SJSA1 (cell line): ENCODE measurements around the gene CFD. TPM values are rescaled to one million over a fixed set of nuclear protein-coding genes. Genes with fewer than 3 reads are reported as not detected.
A peak's percentile ranks its signal among the peaks of the same experiment; 100 is the strongest.

Source experiments
- DNase-seq, 2 experiments: peaks; one replicate each; pipeline ENCODE4 v3.0.0-alpha.2; 2015 to 2020; ENCODE audit warnings: low spot score in 2 of 2, low read depth in 1 of 2
- H3K27ac ChIP-seq: fragments of 250-450 bp; sonication (Bioruptor Pico); 2 replicates; pipeline ENCODE4 v1.5.1; 2020; ENCODE audit warnings: mild to moderate bottlenecking, moderate library complexity
- H3K27me3 ChIP-seq: fragments of 250-450 bp; sonication (Bioruptor Pico); replicated peaks from 2 replicates; pipeline ENCODE4 v1.5.1; 2020; ENCODE audit warnings: mild to moderate bottlenecking, moderate library complexity
- H3K36me3 ChIP-seq: fragments of 250-450 bp; sonication (Bioruptor Pico); 2 replicates; pipeline ENCODE4 v1.5.1; 2020; ENCODE audit warnings: mild to moderate bottlenecking
- H3K4me1 ChIP-seq: fragments of 250-450 bp; sonication (Bioruptor Pico); replicated peaks from 2 replicates; pipeline ENCODE4 v1.6.1; 2021; ENCODE audit warnings: mild to moderate bottlenecking
- H3K4me3 ChIP-seq: fragments of 250-450 bp; sonication (Bioruptor Pico); 2 replicates; pipeline ENCODE4 v1.5.1; 2020; ENCODE audit warnings: mild to moderate bottlenecking
- H3K9me3 ChIP-seq: fragments of 250-450 bp; sonication (Bioruptor Pico); replicated peaks from 2 replicates; pipeline ENCODE4 v1.5.1; 2020; ENCODE audit warnings: mild to moderate bottlenecking
- total RNA-seq: library from RNA; depleted of rRNA; stranded (reverse); fragments of >200 nt; shearing (Covaris generic); gene quantifications from 2 replicates; pipeline ENCODE4 v1.2.3, GENCODE V29; 2014; rRNA removed

The CFD gene
- total RNA-seq, 1 experiment from 2014 or later: 3.3 TPM

DNA sequence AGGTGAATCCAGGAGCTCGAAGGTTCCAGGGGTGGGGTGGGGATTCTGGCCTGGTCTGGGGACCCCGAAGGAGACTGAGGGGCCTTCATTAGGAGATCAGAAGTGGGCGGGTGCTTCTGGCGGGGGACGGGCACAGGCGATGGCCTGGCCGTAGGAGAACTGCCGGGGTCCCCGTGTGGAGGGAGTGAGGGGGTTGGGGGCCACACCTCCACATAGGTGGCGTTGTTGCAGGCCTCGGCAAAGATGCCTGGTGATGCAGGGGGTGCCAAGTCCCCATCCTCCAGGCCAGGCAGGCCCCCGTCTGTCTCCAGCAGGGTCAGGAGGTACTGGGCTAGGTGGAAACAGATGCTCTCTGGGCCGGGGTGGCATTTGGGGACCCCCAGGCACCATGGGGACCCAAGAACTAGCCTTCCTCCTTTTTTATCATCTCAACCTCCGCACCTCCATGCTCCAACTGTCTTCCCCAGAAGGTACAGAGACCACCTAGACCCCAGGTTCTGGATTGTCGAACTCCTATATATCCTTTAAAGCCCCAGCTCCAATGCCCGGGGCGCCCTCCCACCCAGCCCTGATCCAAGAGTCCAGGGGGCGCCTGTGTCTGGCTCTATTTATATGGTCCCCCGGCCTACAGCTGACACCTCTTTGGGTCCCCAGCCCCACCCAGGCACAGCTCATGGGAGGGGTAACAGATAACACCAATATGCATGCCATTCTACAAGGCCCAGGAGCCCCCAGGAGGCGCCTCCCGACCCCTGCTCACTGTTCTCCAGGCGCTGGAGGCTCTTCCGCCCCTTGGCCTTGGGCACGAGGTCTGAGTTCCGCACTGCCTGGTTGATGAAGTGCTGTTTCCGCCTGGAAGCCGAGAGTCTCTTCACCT lies 42.0 kb downstream of the CFD start:
- no peaks in the 10 kb centered on the region for H3K27me3 ChIP-seq
- H3K27ac ChIP-seq: no peak overlapping the region
- peaks cover 36% of the 10 kb centered on the region for H3K36me3 ChIP-seq
- no peak for DNase-seq
- H3K4me1 ChIP-seq: no peaks in the 10 kb centered on the region
- no peaks in the 10 kb centered on the region for H3K9me3 ChIP-seq
- no peak overlapping the region for H3K4me3 ChIP-seq

DNA sequence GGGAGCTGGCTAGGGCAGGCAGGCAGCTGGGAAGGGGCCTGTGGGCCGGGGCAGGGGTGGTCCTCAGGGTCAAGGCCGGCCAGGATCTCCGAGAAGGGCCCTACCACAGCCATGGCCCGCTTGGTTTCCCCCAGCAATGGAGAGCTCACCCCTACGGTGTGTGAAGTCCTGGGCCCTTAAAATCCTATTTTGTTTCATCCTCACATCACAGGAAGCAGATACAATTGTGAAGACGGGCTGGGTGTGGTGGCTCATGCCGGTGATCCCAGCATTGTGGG lies 42.6 kb downstream of the CFD start:
- peaks cover 33% of the 10 kb centered on the region for H3K36me3 ChIP-seq
- H3K4me3 ChIP-seq: no peak overlapping the region
- H3K27me3 ChIP-seq: no peaks in the 10 kb centered on the region
- H3K27ac ChIP-seq: no peak overlapping the region
- no peaks in the 10 kb centered on the region for H3K4me1 ChIP-seq
- no peaks in the 10 kb centered on the region for H3K9me3 ChIP-seq
- no peak for DNase-seq

DNA sequence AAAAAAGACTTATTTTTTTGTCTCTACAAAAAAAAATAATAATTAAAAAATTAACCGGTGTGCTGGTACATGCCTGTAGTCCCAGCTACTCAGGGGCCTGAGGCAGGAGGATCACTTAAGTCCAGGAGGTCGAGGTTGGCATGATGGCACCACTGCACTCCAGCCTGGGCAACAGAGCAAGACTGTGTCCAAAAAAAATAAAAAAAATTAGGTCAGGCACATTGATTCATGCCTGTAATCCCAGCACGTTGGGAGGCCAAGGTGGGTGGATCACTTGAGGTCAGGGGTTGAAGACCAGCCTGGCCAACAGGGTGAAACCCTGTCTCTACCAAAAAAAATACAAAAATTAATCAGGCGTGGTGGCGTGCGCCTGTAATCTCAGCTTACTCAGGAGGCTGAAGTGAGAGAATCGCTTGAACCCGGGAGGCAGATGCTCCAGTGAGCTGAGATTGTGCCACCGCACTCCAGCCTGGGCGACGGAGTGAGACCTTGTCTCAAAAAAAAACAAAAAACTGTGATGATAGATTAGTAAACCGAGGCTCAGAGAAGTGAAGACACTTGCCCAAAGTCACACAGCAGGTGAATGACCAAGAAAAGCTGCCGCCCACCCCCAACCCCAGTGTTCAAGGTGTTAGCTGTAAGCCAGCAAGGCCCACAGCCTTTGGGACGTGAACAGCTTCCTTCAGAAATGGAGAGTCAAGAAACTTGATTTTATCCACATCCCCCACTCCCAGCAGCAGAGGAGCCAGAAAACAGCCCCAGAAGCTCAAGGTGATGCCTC lies 43.2 kb downstream of the CFD start:
- no peak for DNase-seq
- no peaks in the 10 kb centered on the region for H3K4me1 ChIP-seq
- peaks cover 27% of the 10 kb centered on the region for H3K36me3 ChIP-seq
- no peaks in the 10 kb centered on the region for H3K27me3 ChIP-seq
- no peak overlapping the region for H3K27ac ChIP-seq
- H3K9me3 ChIP-seq: no peaks in the 10 kb centered on the region
- no peak overlapping the region for H3K4me3 ChIP-seq

DNA sequence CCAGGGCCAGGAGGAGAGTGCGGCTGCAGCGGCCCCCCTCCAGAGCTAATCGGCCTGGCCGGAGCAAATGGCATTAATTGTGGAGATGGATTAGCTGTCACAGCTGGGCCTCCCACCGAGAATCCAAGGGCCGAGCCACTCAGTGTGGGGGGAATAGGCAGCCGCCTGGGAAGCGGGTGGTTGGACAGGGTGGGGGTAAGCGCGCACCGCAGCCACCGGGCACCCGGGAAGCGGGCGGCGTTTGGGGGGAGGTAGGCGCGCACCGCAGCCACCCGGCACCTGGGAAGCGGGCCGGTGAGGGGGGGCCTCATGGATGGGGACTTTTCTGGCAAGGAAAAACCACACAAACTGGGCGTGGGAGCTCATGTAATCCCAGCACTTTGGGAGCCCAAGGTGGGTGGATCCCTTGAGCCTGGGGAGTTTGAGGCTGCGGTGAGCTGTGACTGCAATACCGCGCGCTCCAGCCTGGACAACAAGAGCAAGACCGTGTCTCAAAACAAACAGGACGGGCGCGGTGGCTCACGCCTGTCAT lies 43.9 kb downstream of the CFD start:
- no peak overlapping the region for H3K27ac ChIP-seq
- no peaks in the 10 kb centered on the region for H3K4me1 ChIP-seq
- DNase-seq: no peak

DNA sequence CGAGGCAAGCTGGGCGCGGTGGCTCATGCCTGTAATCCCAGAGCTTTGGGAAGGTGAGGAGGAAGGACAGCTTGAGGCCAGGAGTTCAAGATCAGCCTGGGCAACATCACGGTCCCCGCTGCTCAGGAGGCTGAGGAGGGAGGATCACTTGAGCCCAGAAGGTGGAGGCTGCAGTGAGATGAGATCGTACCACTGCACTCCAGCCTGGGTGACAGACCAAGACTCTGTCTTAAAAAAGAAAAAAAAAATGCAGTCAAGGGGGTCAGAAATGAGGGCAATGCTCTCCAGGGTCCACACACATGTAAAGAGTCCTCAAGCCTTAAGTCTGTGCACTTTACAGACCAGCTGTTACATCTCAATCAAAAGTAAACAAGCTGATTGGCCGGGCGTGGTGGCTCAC lies 45.1 kb downstream of the CFD start:
- Histone ChIP-seq H3K9me3 (no peaks in the 10 kb centered on the region), H3K4me3 (no peak overlapping the region), H3K27ac (no peak overlapping the region), H3K4me1 (peaks cover 8% of the 10 kb centered on the region), H3K36me3 (peaks cover 20% of the 10 kb centered on the region), H3K27me3 (no peaks in the 10 kb centered on the region)
- DNase-seq: no peak

More for the DNA sequence above, 43.9 kb downstream of the CFD start:
- H3K36me3 ChIP-seq: peaks cover 25% of the 10 kb centered on the region
- no peak overlapping the region for H3K4me3 ChIP-seq
- H3K27me3 ChIP-seq: no peaks in the 10 kb centered on the region
- H3K9me3 ChIP-seq: no peaks in the 10 kb centered on the region

DNA sequence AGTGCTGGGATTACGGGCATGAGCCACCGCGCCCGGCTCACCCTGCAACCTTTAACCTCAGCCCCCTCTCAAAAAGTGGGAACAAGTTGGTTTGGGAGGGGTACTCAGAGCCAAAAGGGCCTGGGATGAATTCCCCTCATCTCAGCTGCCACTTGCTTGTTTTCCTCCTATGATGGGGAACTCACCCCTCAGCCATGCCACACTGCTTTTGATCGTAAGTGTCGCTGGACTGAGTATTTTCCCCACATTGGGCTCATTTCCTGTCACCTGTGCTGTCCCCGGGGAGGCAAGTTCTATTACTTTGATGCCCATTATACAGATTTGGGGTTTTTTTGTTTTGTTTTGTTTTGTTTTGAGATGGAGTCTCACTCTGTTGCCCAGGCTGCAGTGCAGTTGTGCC lies 47.0 kb downstream of the CFD start:
- Histone ChIP-seq H3K36me3 (peaks cover 12% of the 10 kb centered on the region), H3K27ac (no peak overlapping the region), H3K27me3 (no peaks in the 10 kb centered on the region), H3K4me3 (no peak overlapping the region), H3K4me1 (peaks cover 8% of the 10 kb centered on the region), H3K9me3 (no peaks in the 10 kb centered on the region)
- DNase-seq: no peak

DNA sequence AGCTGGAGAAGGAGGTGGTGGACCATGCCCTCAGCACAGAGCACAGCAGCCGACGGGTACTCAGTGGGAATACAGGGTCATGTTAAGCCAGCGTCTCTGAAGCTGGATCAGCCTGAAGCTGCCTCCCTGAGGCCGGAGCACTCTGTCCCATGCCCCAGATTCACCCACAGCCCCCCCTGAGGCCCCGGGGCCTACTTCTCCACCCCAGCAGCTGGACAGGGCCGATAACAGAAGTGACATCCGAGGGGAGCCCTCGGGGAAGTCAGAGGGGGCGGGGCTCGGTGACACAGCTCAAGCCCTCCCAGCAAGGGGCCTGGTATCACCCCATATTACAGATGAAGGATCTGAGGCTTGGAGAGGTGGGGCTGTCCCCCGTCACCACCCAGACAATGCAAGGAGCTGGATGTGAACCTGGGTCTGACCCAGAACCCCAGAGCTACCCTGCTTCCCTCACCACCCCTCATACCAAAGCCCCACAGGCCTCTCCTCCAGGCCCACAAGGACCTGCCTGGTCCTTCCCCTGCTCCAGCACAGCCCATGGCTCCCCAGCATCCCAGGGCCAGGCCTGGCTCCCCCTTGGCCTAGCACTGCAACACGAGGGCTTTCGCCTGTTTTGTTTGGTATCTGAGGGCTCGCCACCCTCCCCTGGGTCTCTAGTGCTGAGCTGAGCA lies 47.9 kb downstream of the CFD start:
- Histone ChIP-seq H3K27me3 (no peaks in the 10 kb centered on the region), H3K27ac (no peak overlapping the region), H3K36me3 (peaks cover 11% of the 10 kb centered on the region; the same call in 1 of the 2 replicates), H3K9me3 (no peaks in the 10 kb centered on the region; the same call in 1 of the 2 replicates), H3K4me3 (no peak overlapping the region), H3K4me1 (peaks cover 8% of the 10 kb centered on the region)
- no peak for DNase-seq

DNA sequence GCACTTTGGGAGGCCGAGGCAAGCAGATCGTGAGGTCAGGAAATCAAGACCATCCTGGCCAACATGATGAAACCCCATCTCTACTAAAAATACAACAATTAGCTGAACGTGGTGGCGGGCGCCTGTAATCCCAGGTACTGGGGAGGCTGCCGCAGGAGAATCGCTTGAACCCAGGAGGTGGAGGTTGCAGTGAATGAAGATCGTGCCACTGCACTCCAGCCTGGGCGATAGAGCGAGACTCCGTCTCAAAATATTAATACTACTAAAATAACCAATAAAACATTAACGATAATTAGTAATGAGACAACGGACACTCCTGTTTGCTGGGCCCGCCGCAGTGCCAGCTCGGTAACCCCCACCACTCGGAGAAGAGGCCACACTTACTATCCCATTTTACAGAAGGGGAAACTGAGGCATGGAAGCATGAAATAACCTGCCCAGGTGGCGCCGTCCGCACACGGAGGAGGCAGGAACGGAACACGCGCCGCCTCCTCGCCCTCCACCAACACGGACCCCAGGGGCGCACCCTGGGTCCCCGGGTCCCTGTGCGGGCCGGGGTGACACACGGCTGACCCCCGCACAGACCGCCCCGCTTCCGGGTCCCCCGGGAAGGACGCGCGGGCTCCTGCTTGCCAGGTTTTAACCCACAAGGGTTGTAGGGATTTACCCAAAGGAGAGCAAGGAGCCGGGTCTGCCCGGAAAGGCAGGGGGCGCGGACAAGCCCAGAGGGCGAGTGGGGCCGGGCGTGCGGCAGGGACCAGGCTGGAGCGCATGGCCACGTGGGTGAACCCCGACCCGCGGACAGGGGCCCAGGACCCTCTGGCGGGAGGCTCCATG lies 52.0 kb downstream of the CFD start:
- H3K27me3 ChIP-seq: 0 out of 2 replicates have a peak, but pooled peaks cover 2% of the 10 kb centered on the region
- H3K9me3 ChIP-seq: no peaks in the 10 kb centered on the region; the same call in 1 of the 2 replicates
- DNase-seq: no peak
- peaks cover 14% of the 10 kb centered on the region for H3K4me1 ChIP-seq
- no peak overlapping the region for H3K4me3 ChIP-seq
- H3K36me3 ChIP-seq: peaks cover 7% of the 10 kb centered on the region; the same call in 1 of the 2 replicates
- no peak overlapping the region for H3K27ac ChIP-seq

DNA sequence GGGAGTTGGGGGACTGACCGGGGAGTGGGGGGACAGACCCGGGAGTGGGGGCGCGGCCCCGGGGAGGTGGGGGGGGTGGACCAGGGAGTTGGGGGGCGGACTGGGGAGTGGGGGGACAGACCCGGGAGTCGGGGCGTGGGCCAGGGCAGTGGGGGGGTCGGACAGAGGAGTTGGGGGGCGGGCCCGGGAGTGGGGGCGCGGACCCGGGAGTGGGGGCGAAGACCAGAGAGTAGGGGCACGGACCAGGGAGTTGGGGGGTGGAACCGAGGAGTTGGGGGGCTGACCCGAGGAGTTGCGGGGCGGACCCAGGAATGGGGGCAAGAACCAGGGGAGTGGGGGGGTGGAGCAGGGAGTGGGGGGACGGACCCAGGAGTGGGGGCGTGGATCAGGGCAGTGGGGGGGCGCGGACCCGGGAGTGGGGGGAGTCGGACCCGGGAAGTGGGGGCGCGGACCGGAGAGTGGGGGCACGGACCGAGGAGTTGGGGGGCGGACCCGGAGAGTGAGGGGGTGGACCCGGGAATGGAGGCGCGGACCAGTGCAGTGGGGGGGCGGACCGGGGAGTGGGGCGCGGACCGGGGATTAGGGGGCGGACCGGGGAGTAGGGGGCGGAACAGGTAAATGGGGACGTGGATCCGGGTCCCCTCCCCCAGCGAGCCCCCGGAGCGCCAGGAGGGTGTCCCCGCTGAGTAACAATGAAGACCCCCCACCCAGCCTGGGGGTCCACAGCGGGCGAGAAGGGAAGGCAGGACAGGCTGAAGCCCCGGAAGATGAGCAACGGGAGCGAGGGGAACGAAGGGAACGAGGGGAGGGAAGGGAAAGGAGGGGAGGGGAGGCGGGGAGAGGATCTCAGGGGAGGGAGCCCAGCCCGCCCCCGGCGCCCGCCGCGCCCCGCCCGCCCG lies 53.0 kb downstream of the CFD start:
- Histone ChIP-seq H3K36me3 (peaks cover 7% of the 10 kb centered on the region; the same call in 1 of the 2 replicates), H3K4me3 (peak overlapping the region; percentile 57), H3K27me3 (peaks cover 12% of the 10 kb centered on the region), H3K27ac (no peak overlapping the region), H3K4me1 (peaks cover 18% of the 10 kb centered on the region), H3K9me3 (peaks cover 3% of the 10 kb centered on the region; the same call in 1 of the 2 replicates)
- no peak for DNase-seq

Other genes starting within 250 kb of the CFD start
- 44.2 and 44.7 TPM in 2 replicates for gene POLRMT, start 226.1 kb upstream of the CFD start, total RNA-seq
- 0.13 TPM in 1 of 2 replicates, not detected in the other for gene FGF22, start 219.8 kb upstream of the CFD start, total RNA-seq
- gene RNF126, start 196.4 kb upstream of the CFD start, total RNA-seq: 55.9 and 79.3 TPM in 2 replicates
- gene FSTL3, start 183.3 kb upstream of the CFD start, total RNA-seq: 317 and 364 TPM in 2 replicates
- gene PRSS57, start 164.2 kb upstream of the CFD start, total RNA-seq: not detected in 2 replicates
- not detected in 2 replicates for gene PALM, start 150.7 kb upstream of the CFD start, total RNA-seq
- 0.11 TPM in 1 of 2 replicates, not detected in the other for gene MISP, start 108.6 kb upstream of the CFD start, total RNA-seq
- 177 and 308 TPM in 2 replicates for gene PTBP1, start 62.2 kb upstream of the CFD start, total RNA-seq
- 1.1 and 2.3 TPM in 2 replicates for gene PLPPR3, start 37.7 kb upstream of the CFD start, total RNA-seq
- not detected in 2 replicates for gene AZU1, start 31.8 kb upstream of the CFD start, total RNA-seq
- not detected in 2 replicates for gene PRTN3, start 18.7 kb upstream of the CFD start, total RNA-seq
- gene ELANE, start 7.4 kb upstream of the CFD start, total RNA-seq: not detected in 2 replicates
- gene MED16, start 33.5 kb downstream of the CFD start, total RNA-seq: 17.2 and 18.7 TPM in 2 replicates
- gene RNU6-9, start 33.8 kb downstream of the CFD start, total RNA-seq: not detected in 2 replicates
- 23.9 and 38.2 TPM in 2 replicates for gene R3HDM4, start 53.6 kb downstream of the CFD start, total RNA-seq
- gene KISS1R, start 57.7 kb downstream of the CFD start, total RNA-seq: not detected in 2 replicates
- 4.2 and 8.1 TPM in 2 replicates for gene ARID3A, start 66.4 kb downstream of the CFD start, total RNA-seq
- gene WDR18, start 124.7 kb downstream of the CFD start, total RNA-seq: 43.2 and 60.5 TPM in 2 replicates
- gene GRIN3B, start 140.8 kb downstream of the CFD start, total RNA-seq: not detected in 2 replicates
- gene TMEM259, start 161.5 kb downstream of the CFD start, total RNA-seq: 122 and 131 TPM in 2 replicates
- gene RNU6-2, start 161.9 kb downstream of the CFD start, total RNA-seq: not detected in 2 replicates
- gene CNN2, start 166.9 kb downstream of the CFD start, total RNA-seq: 403 and 441 TPM in 2 replicates
- 0.82 and 3.9 TPM in 2 replicates for gene ABCA7, start 180.4 kb downstream of the CFD start, total RNA-seq
- gene ARHGAP45, start 207.5 kb downstream of the CFD start, total RNA-seq: 0.03 TPM in 1 of 2 replicates, not detected in the other
- gene POLR2E, start 235.7 kb downstream of the CFD start, total RNA-seq: 143 and 173 TPM in 2 replicates
- gene GPX4, start 244.3 kb downstream of the CFD start, total RNA-seq: 387 and 449 TPM in 2 replicates